Umbilical cord (tissue), 2 donors: Measurements from ENCODE around the gene PRKG1. TPM values are rescaled to one million over a fixed set of nuclear protein-coding genes. Genes with fewer than 3 reads are reported as not detected.
"Not testable (repeated sequence)": the region's sequence is repeated elsewhere in the genome, so short reads cannot be mapped to it uniquely, and the experiment has no call there.

Source experiments
- DNase-seq: peaks from one replicate; pipeline ENCODE4 v3.0.0-alpha.2; 2015; ENCODE audit warnings: low spot score
- total RNA-seq: library from RNA; depleted of rRNA; stranded (reverse); fragments of >200 nt; gene quantifications from one replicate; pipeline ENCODE4 v1.2.3, GENCODE V29; 2014; ENCODE audit warnings: low replicate concordance; ENCODE audit not compliant: insufficient read depth

PRKG1 gene
- total RNA-seq, 1 donor from 2014 or later = 144 TPM

- no peak for DNase-seq
Measured at GRCh38 chr10:51269821-51270220, 195.5 kb downstream of the PRKG1 start.

GRCh38 chr10:51270936-51271530 is 196.7 kb downstream of the PRKG1 start:
- DNase-seq = no peak

- not testable (repeated sequence) for DNase-seq
Measured at GRCh38 chr10:51272099-51272498, 197.8 kb downstream of the PRKG1 start.

GRCh38 chr10:51272555-51272954 is 198.3 kb downstream of the PRKG1 start:
- no peak for DNase-seq

- no peak for DNase-seq
Measured at GRCh38 chr10:51273574-51273973, 199.3 kb downstream of the PRKG1 start.

GRCh38 chr10:51276097-51276496 is 201.8 kb downstream of the PRKG1 start:
- DNase-seq = not testable (repeated sequence)

- DNase-seq = not testable (repeated sequence)
Measured at GRCh38 chr10:51281387-51281786, 207.1 kb downstream of the PRKG1 start.

GRCh38 chr10:51285601-51286000 is 211.3 kb downstream of the PRKG1 start:
- DNase-seq = no peak

GRCh38 chr10:51288511-51288910 is 214.2 kb downstream of the PRKG1 start:
- no peak for DNase-seq

- DNase-seq = no peak
Measured at GRCh38 chr10:51289519-51289918, 215.2 kb downstream of the PRKG1 start.

- no peak for DNase-seq
Measured at GRCh38 chr10:51291961-51292360, 217.7 kb downstream of the PRKG1 start.

GRCh38 chr10:51297438-51297837 is 223.2 kb downstream of the PRKG1 start:
- DNase-seq = no peak

- peak; percentile 51 for DNase-seq
Measured at GRCh38 chr10:51300617-51301304, 226.5 kb downstream of the PRKG1 start.

- DNase-seq = no peak
Measured at GRCh38 chr10:51301644-51302043, 227.4 kb downstream of the PRKG1 start.

GRCh38 chr10:51302316-51302715 is 228.0 kb downstream of the PRKG1 start:
- no peak for DNase-seq

- DNase-seq = no peak
Measured at GRCh38 chr10:51308116-51308515, 233.8 kb downstream of the PRKG1 start.

- DNase-seq = no peak
Measured at GRCh38 chr10:51311228-51311627, 236.9 kb downstream of the PRKG1 start.

GRCh38 chr10:51312817-51313216 is 238.5 kb downstream of the PRKG1 start:
- no peak for DNase-seq

- DNase-seq = no peak
Measured at GRCh38 chr10:51313251-51313650, 239.0 kb downstream of the PRKG1 start.

- no peak for DNase-seq
Measured at GRCh38 chr10:51313773-51314478, 239.6 kb downstream of the PRKG1 start.

GRCh38 chr10:51314481-51314880 is 240.2 kb downstream of the PRKG1 start:
- DNase-seq = no peak

- DNase-seq = peak; percentile 65
Measured at GRCh38 chr10:51318399-51319172, 244.3 kb downstream of the PRKG1 start.
